ENCODE measurements around the gene CASP10.
"Not testable (repeated sequence)": the region's sequence is repeated elsewhere in the genome, so short reads cannot be mapped to it uniquely, and the experiment has no call there.

Gene CASP10

GRCh38 chr2:201182650-201183364 lies at the start of gene CASP10:
TSS of gene CASP10 (plus strand) at chr2:201183141. CDS start at chr2:201185778, 2,637 bp downstream.
- no peak for DNase-seq

- no peak for DNase-seq
Observed at GRCh38 chr2:201135386-201135785, 47.6 kb upstream of the CASP10 start.

- DNase-seq = no peak
Observed at GRCh38 chr2:201136889-201137321, 46.0 kb upstream of the CASP10 start.

GRCh38 chr2:201137505-201138400 lies 45.2 kb upstream of the CASP10 start:
- no peak for DNase-seq

- DNase-seq = no peak
Observed at GRCh38 chr2:201138401-201138970, 44.5 kb upstream of the CASP10 start.

- DNase-seq = not testable (repeated sequence)
Observed at GRCh38 chr2:201138986-201139781, 43.8 kb upstream of the CASP10 start.

- no peak for DNase-seq
Observed at GRCh38 chr2:201139836-201140604, 42.9 kb upstream of the CASP10 start.

- DNase-seq = no peak
Observed at GRCh38 chr2:201144101-201145051, 38.6 kb upstream of the CASP10 start.

- no peak for DNase-seq
Observed at GRCh38 chr2:201148434-201148990, 34.4 kb upstream of the CASP10 start.

GRCh38 chr2:201149064-201149820 lies 33.7 kb upstream of the CASP10 start:
- no peak for DNase-seq

- DNase-seq = not testable (repeated sequence)
Observed at GRCh38 chr2:201149821-201150165, 33.1 kb upstream of the CASP10 start.

- no peak for DNase-seq
Observed at GRCh38 chr2:201150454-201151020, 32.4 kb upstream of the CASP10 start.

- DNase-seq = no peak
Observed at GRCh38 chr2:201151127-201151981, 31.6 kb upstream of the CASP10 start.

GRCh38 chr2:201152517-201152916 lies 30.4 kb upstream of the CASP10 start:
- DNase-seq = no peak

- DNase-seq = no peak
Observed at GRCh38 chr2:201152999-201153815, 29.7 kb upstream of the CASP10 start.

GRCh38 chr2:201154615-201155399 lies 28.1 kb upstream of the CASP10 start:
- no peak for DNase-seq

- no peak for DNase-seq
Observed at GRCh38 chr2:201156036-201156435, 26.9 kb upstream of the CASP10 start.

Measured in NCI-H187 (cell line).